HEK293T (cell line): Measurements from ENCODE around the gene FAM217A.

Source experiments
- ARNT ChIP-seq: fragments of 450-650 bp; IDR thresholded peaks from 2 replicates; pipeline ENCODE4 v1.6.1; 2017; ENCODE audit warnings: mild to moderate bottlenecking
- BHLHE40 ChIP-seq: fragments of 450-650 bp; IDR thresholded peaks from 2 replicates; pipeline ENCODE4 v1.6.1; 2016; ENCODE audit warnings: mild to moderate bottlenecking, moderate library complexity, borderline replicate concordance
- CTBP1 ChIP-seq: fragments of 450-650 bp; IDR thresholded peaks from 2 replicates; pipeline ENCODE4 v1.6.1; 2016; ENCODE audit warnings: borderline replicate concordance
- ELF4 ChIP-seq: fragments of 450-650 bp; IDR thresholded peaks from 2 replicates; pipeline ENCODE4 v1.6.1; 2017; ENCODE audit warnings: antibody characterized with exemption
- FOXA1 ChIP-seq: fragments of 450-650 bp; IDR thresholded peaks from 2 replicates; pipeline ENCODE4 v1.6.1; 2016; ENCODE audit warnings: mild to moderate bottlenecking
- FOXK2 ChIP-seq: fragments of 450-650 bp; IDR thresholded peaks from 2 replicates; pipeline ENCODE4 v1.6.1; 2016; ENCODE audit warnings: mild to moderate bottlenecking
- FOXM1 ChIP-seq: fragments of 450-650 bp; IDR thresholded peaks from 2 replicates; pipeline ENCODE4 v1.6.1; 2017; ENCODE audit warnings: mild to moderate bottlenecking, borderline replicate concordance
- HDGF ChIP-seq: fragments of 450-650 bp; IDR thresholded peaks from 2 replicates; pipeline ENCODE4 v1.6.1; 2017; ENCODE audit warnings: antibody characterized with exemption, borderline replicate concordance
- LEF1 ChIP-seq: fragments of 450-650 bp; IDR thresholded peaks from 2 replicates; pipeline ENCODE4 v1.6.1; 2017; ENCODE audit warnings: mild to moderate bottlenecking, borderline replicate concordance
- NFRKB ChIP-seq: fragments of 450-650 bp; IDR thresholded peaks from 2 replicates; pipeline ENCODE4 v1.6.1; 2016; ENCODE audit warnings: mild to moderate bottlenecking, moderate library complexity
- SP1 ChIP-seq: fragments of 450-650 bp; IDR thresholded peaks from 2 replicates; pipeline ENCODE4 v1.6.1; 2017
- SUZ12 ChIP-seq: fragments of 450-650 bp; IDR thresholded peaks from 2 replicates; pipeline ENCODE4 v1.6.1; 2016; ENCODE audit warnings: mild to moderate bottlenecking
- TARDBP ChIP-seq: fragments of 450-650 bp; IDR thresholded peaks from 2 replicates; pipeline ENCODE4 v1.6.1; 2016

DNA sequence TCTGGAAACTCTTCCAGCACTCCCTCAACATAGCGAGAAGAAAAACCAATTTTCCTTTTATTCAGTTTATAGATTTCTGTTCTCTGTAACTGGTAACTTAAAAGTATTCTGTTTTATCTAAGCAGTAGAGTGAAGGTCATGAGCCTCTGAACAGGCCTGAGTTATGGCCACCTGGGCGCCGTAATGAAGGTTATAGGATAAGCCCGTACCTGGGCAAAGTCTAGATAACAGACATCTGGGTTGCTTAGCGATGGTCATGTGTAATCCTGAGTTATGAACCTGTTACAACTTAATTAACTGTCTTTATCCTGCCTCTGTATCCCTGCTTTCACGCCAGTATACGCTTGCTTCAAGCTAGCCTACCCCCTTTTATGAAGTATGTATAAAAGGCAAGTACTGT, 13.0 kb upstream of the FAM217A start:
- TF ChIP-seq HDGF (no peak), TARDBP (no peak), BHLHE40 (no peak), FOXK2 (no peak), FOXM1 (no peak), ELF4 (no peak), FOXA1 (no peak), LEF1 (no peak), SP1 (no peak), SUZ12 (no peak), NFRKB (no peak), ARNT (no peak), CTBP1 (no peak)
